Cardiac ventricle fibroblast (primary cell): ENCODE measurements around the gene TRPC6. TPM values are rescaled to one million over a fixed set of nuclear protein-coding genes. Genes with fewer than 3 reads are reported as not detected.

ENCODE experiments used
- total RNA-seq: library from RNA; depleted of rRNA; stranded (reverse); fragments of >200 nt; gene quantifications from 2 replicates; pipeline ENCODE4 v1.2.3, GENCODE V29; 2015

The TRPC6 gene
- 0.05 and 0.06 TPM in 2 replicates for total RNA-seq

DNA sequence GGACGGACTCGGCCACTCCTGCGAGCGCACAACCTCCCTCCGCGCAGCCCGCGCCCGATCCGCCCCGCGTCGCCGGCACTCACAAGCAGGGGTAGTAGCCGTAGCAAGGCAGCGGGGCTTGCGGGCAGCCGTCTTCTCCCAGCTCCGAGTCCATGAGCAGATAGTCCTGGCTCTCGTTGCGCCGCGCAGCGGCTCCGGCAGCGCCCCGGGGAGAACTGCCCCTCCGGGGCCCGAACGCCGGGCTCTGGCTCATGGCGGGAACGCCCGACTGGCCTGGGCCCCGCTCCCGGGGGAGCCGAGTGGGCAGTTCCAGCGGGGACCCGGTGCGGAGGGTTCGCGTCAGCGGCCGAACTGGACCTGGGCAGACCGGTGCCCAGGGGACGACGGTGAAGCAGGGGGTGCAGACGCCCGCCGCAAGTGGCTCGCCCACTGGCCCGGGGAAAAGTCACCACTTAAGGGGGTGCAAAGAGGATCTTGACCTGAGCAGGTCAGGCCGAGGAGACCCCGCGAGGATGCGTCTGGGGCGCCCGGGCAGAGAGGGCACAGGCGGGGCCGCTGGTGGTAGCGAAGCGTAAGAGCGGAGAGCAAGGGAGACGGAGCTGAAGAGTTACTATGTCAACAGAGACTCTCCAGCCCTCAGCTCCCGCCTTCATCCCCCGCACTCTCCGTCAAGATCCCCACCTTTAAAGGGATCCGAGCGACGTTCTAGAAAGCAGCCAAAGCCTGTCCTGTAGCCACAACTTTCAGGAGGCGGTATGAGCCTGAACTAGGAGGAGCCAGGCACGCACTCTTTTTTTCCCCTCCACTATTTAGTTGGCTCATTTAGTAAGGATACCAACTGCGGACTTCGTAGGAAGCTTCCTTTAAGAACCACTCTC is at the start of gene TRPC6:
Gene TRPC6, minus strand, starts transcription at position 757 of the 878 bp plus-strand sequence. Its CDS starts 504 bp downstream, at position 253.

